ENCODE data around the gene TNFRSF21. TPM values are rescaled to one million over a fixed set of nuclear protein-coding genes. Genes with fewer than 3 reads are reported as not detected.

The TNFRSF21 gene
- total RNA-seq, 1 donor, result 1.4 TPM

- H3K9me3 ChIP-seq (ENCODE audit: low read depth, low read length), result no peaks in the 10 kb centered on the region
- no peak overlapping the region for H2AFZ ChIP-seq (ENCODE audit: low read length)
- no peak for DNase-seq (ENCODE audit: insufficient read length, low spot score, missing footprints)
- H3K4me3 ChIP-seq (ENCODE audit: insufficient read depth, low read length), result no peak overlapping the region
- no peaks in the 10 kb centered on the region for H4K20me1 ChIP-seq (ENCODE audit: insufficient read depth, low read length)
- no peak overlapping the region for H3K27ac ChIP-seq (ENCODE audit: low read depth, low read length)
- H3K36me3 ChIP-seq (ENCODE audit: insufficient read depth, low read length), result no peaks in the 10 kb centered on the region
- H3K79me2 ChIP-seq (ENCODE audit: insufficient read depth, low read length), result no peaks in the 10 kb centered on the region
- no peaks in the 10 kb centered on the region for H3K4me1 ChIP-seq (ENCODE audit: insufficient read depth, low read length)
- no peak overlapping the region for H3K4me2 ChIP-seq (ENCODE audit: insufficient read depth, low read length)
- no peak for TF ChIP-seq CTCF (IDR thresholded peaks at IDR 0.05; ENCODE audit: extremely low read depth, low read depth, low read length)
- no peaks in the 10 kb centered on the region for H3K27me3 ChIP-seq (ENCODE audit: insufficient read depth, low read length)
Measured at GRCh38 chr6:47248446-47248845, 61.3 kb downstream of the TNFRSF21 start.

- H3K27ac ChIP-seq (ENCODE audit: low read depth, low read length), result no peak overlapping the region
- no peaks in the 10 kb centered on the region for H3K9me3 ChIP-seq (ENCODE audit: low read depth, low read length)
- H3K4me1 ChIP-seq (ENCODE audit: insufficient read depth, low read length), result peaks cover 3% of the 10 kb centered on the region
- no peak overlapping the region for H2AFZ ChIP-seq (ENCODE audit: low read length)
- TF ChIP-seq CTCF (IDR thresholded peaks at IDR 0.05; ENCODE audit: extremely low read depth, low read depth, low read length), result no peak
- no peaks in the 10 kb centered on the region for H3K79me2 ChIP-seq (ENCODE audit: insufficient read depth, low read length)
- no peak for DNase-seq (ENCODE audit: insufficient read length, low spot score, missing footprints)
- H4K20me1 ChIP-seq (ENCODE audit: insufficient read depth, low read length), result no peaks in the 10 kb centered on the region
- H3K36me3 ChIP-seq (ENCODE audit: insufficient read depth, low read length), result no peaks in the 10 kb centered on the region
- no peak overlapping the region for H3K4me2 ChIP-seq (ENCODE audit: insufficient read depth, low read length)
- H3K27me3 ChIP-seq (ENCODE audit: insufficient read depth, low read length), result no peaks in the 10 kb centered on the region
- H3K4me3 ChIP-seq (ENCODE audit: insufficient read depth, low read length), result no peak overlapping the region
Measured at GRCh38 chr6:47247227-47247797, 62.4 kb downstream of the TNFRSF21 start.

GRCh38 chr6:47246551-47246950, 63.2 kb downstream of the TNFRSF21 start:
- Histone ChIP-seq H3K79me2 (ENCODE audit: insufficient read depth, low read length) (no peaks in the 10 kb centered on the region), H3K4me3 (ENCODE audit: insufficient read depth, low read length) (no peak overlapping the region), H3K9me3 (ENCODE audit: low read depth, low read length) (no peaks in the 10 kb centered on the region), H3K27me3 (ENCODE audit: insufficient read depth, low read length) (no peaks in the 10 kb centered on the region), H3K4me1 (ENCODE audit: insufficient read depth, low read length) (peaks cover 7% of the 10 kb centered on the region), H4K20me1 (ENCODE audit: insufficient read depth, low read length) (no peaks in the 10 kb centered on the region), H3K36me3 (ENCODE audit: insufficient read depth, low read length) (no peaks in the 10 kb centered on the region), H3K4me2 (ENCODE audit: insufficient read depth, low read length) (no peak overlapping the region), H2AFZ (ENCODE audit: low read length) (no peak overlapping the region), H3K27ac (ENCODE audit: low read depth, low read length) (no peak overlapping the region)
- TF ChIP-seq CTCF (IDR thresholded peaks at IDR 0.05; ENCODE audit: extremely low read depth, low read depth, low read length), result no peak
- no peak for DNase-seq (ENCODE audit: insufficient read length, low spot score, missing footprints)

GRCh38 chr6:47245745-47246371, 63.8 kb downstream of the TNFRSF21 start:
- no peaks in the 10 kb centered on the region for H3K79me2 ChIP-seq (ENCODE audit: insufficient read depth, low read length)
- no peak overlapping the region for H3K4me2 ChIP-seq (ENCODE audit: insufficient read depth, low read length)
- no peaks in the 10 kb centered on the region for H3K27me3 ChIP-seq (ENCODE audit: insufficient read depth, low read length)
- TF ChIP-seq CTCF (IDR thresholded peaks at IDR 0.05; ENCODE audit: extremely low read depth, low read depth, low read length), result no peak
- no peak overlapping the region for H3K27ac ChIP-seq (ENCODE audit: low read depth, low read length)
- no peak for DNase-seq (ENCODE audit: insufficient read length, low spot score, missing footprints)
- H3K4me1 ChIP-seq (ENCODE audit: insufficient read depth, low read length), result peaks cover 7% of the 10 kb centered on the region
- H2AFZ ChIP-seq (ENCODE audit: low read length), result no peak overlapping the region
- no peak overlapping the region for H3K4me3 ChIP-seq (ENCODE audit: insufficient read depth, low read length)
- no peaks in the 10 kb centered on the region for H3K36me3 ChIP-seq (ENCODE audit: insufficient read depth, low read length)
- no peaks in the 10 kb centered on the region for H3K9me3 ChIP-seq (ENCODE audit: low read depth, low read length)
- H4K20me1 ChIP-seq (ENCODE audit: insufficient read depth, low read length), result no peaks in the 10 kb centered on the region

Measured in osteoblast (primary cell).